K562 (cell line): ENCODE data around the gene FMC1.

Source experiments
- ESRRA ChIP-seq: fragments of 450-650 bp; IDR thresholded peaks from 2 replicates; pipeline ENCODE4 v1.6.1; 2014; ENCODE audit warnings: low read depth, mild to moderate bottlenecking, moderate library complexity, borderline replicate concordance
- FOXM1 ChIP-seq, 2 experiments: fragments of 450-650 bp in 1 of 2; sonication (generic) in 1 of 2; formaldehyde crosslinking in 1 of 2; IDR thresholded peaks; 2 replicates each; pipeline versions ENCODE4 v1.6.1 to v1.9.0; 2017 to 2022; ENCODE audit warnings: low read depth in 2 of 2, mild to moderate bottlenecking in 2 of 2, missing genetic modification reagents in 1 of 2, moderate library complexity in 1 of 2
- KLF16 ChIP-seq: IDR thresholded peaks from 2 replicates; pipeline ENCODE4 v1.6.1; 2016; ENCODE audit warnings: antibody characterized with exemption
- MEF2A ChIP-seq: IDR thresholded peaks from 2 replicates; pipeline ENCODE4 v1.6.1; 2011; ENCODE audit warnings: low read depth, mild to moderate bottlenecking, low read length, moderate library complexity; ENCODE audit not compliant: control insufficient read depth
- PHF21A ChIP-seq: fragments of 450-650 bp; IDR thresholded peaks from 2 replicates; pipeline ENCODE4 v1.6.1; 2017; ENCODE audit warnings: low read depth, borderline replicate concordance
- PRDM10 ChIP-seq: fragments of 450-650 bp; IDR thresholded peaks from 2 replicates; pipeline ENCODE4 v1.6.1; 2018; ENCODE audit not compliant: partially characterized antibody
- SIN3A ChIP-seq, 2 experiments: fragments of 150-350 bp in 1 of 2; IDR thresholded peaks; 2 replicates each; pipeline ENCODE4 v1.6.1; 2011 to 2016; ENCODE audit warnings: borderline replicate concordance in 2 of 2, low read depth in 2 of 2, low read length in 2 of 2, mild to moderate bottlenecking in 2 of 2, moderate library complexity in 2 of 2; ENCODE audit not compliant: control insufficient read depth in 1 of 2
- SP2 ChIP-seq: IDR thresholded peaks from 2 replicates; pipeline ENCODE4 v1.6.1; 2011; ENCODE audit warnings: mild to moderate bottlenecking, low read depth, low read length, moderate library complexity; ENCODE audit not compliant: poor library complexity, severe bottlenecking; ENCODE audit errors: extremely low read depth
- ZBTB43 ChIP-seq: sonication (generic); formaldehyde crosslinking; IDR thresholded peaks from 2 replicates; pipeline ENCODE4 v1.8.0; 2023; ENCODE audit warnings: mild to moderate bottlenecking, missing genetic modification reagents
- ZBTB7A ChIP-seq: IDR thresholded peaks from 2 replicates; pipeline ENCODE4 v1.6.1; 2011; ENCODE audit warnings: low read depth, mild to moderate bottlenecking, low read length, moderate library complexity, borderline replicate concordance; ENCODE audit not compliant: control insufficient read depth
- ZNF354B ChIP-seq: fragments of 250-450 bp; sonication (Bioruptor Pico); IDR thresholded peaks from 2 replicates; pipeline ENCODE4 v1.4.0; 2020
- ZNF445 ChIP-seq: fragments of 250-450 bp; sonication (Bioruptor Pico); IDR thresholded peaks from 2 replicates; pipeline ENCODE4 v1.4.0; 2020; ENCODE audit warnings: low read depth, mild to moderate bottlenecking, moderate library complexity

- TF ChIP-seq PHF21A, result no peak
- no peak for TF ChIP-seq MEF2A
- no peak for TF ChIP-seq KLF16
- TF ChIP-seq ZNF354B, result no peak
- TF ChIP-seq ESRRA, result no peak
- TF ChIP-seq SIN3A (IDR thresholded peaks at IDR 0.05; ENCODE audit: borderline replicate concordance in 2 of 2, control insufficient read depth in 1 of 2, low read depth in 2 of 2, low read length in 2 of 2), result no peak
- no peak for TF ChIP-seq ZBTB7A
- TF ChIP-seq SP2, result no peak
- no peak for TF ChIP-seq ZBTB43 (CRISPR knock-in tag)
- no peak for TF ChIP-seq ZNF445 (CRISPR knock-in tag)
- no peak for TF ChIP-seq FOXM1 (IDR thresholded peaks at IDR 0.05; ENCODE audit: low read depth)
- no peak for TF ChIP-seq FOXM1 (CRISPR knock-in tag; IDR thresholded peaks at IDR 0.05; ENCODE audit: low read depth)
- TF ChIP-seq PRDM10, result no peak
These were observed 21.8 kb downstream of the FMC1 start for GRCh38 chr7:139362981-139363380.
